Activated CD4-positive, alpha-beta T cell treated with anti-CD3 and anti-CD28 coated beads for 1 hour (primary cell): ENCODE results near the gene NANOS3.

Experiments used
- DNase-seq: peaks from one replicate; pipeline ENCODE4 v3.0.0-alpha.2; 2020

The NANOS3 gene

DNA sequence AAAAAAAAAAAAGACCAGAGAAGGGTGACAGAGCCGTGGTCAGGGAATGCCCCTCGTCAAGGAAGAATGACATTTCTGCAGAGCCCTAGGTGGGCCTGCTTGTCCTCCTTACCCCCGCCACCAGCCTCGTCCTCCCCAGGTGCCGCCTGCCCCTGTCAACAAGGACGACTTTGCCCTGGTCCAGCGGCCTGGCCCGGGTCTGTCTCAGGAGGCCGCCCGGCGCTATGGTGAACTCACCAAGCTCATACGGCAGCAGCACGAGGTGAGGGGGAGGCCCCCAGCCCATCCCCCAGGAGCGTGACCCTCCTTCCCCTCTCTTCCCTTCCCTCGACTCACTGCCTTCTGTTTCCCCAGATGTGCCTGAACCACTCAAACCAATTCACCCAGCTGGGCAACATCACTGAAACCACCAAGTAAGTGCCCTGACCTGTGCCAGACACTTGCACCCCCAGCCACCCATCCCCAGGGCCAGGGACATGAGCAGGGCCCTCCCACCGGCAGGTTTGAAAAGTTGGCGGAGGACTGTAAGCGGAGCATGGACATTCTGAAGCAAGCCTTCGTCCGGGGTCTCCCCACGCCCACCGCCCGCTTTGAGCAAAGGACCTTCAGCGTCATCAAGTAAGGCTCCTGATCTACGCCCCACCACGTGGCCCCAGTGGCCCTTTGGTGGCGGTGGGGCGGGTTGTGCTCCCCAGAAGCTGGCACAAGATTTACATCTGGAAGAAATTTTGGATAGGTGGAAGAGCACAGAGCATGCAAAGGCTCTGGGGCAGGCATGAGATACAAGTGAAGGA is 46.5 kb downstream of the NANOS3 start:
- no peak for DNase-seq

DNA sequence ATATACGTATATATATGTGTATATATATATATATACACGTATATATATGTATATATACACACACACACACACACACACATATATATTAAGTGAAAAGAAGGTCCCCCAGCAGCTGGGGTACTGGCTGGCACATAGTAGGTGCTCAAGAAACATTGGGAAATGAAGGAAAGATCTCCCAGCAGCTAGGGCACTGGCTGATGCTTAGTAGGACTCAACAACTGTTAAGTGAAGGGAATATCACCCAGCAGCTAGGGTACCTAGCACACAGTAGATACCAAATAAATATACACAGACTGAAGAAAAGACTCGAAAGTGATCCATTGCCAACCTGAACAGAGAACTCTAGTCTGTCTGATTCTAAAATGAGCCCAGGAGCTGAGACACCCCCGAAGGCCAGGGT is 49.1 kb downstream of the NANOS3 start:
- no peak for DNase-seq

DNA sequence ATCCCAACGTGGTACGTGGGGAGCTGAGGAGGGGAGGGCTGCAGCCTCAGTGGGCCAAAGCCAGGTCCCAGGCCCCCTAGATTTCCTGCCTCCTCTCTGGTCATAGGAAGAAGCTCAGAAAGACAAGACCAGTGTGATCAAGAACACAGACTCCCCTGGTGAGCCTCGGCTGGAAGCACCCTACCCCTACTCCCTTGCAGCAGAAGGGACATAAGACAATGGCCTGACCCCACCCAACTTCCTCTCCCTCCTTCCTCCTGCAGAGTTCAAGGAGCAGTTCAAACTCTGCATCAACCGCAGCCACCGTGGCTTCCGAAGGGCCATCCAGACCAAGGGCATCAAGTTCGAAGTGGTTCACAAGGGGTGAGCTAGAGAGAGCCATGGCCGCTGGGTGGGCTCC is 49.8 kb downstream of the NANOS3 start:
- no peak for DNase-seq

DNA sequence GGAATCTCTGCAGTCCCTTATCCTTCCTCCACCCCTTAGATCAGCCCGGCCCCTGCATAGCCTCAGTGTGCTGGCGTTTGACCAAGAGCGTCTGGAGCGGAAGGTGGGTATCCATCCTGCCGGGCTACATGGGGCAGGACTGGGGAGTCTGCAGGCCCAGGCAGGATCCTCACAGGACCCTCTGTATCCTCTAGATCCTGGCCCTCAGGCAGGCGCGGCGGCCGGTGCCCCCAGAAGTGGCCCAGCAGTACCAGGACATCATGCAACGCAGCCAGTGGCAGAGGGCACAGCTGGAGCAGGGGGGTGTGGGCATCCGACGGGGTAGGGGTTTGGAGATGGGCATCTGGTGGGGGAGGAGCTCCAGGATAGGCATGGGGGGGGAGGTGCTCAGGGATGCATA is 52.4 kb downstream of the NANOS3 start:
- no peak for DNase-seq

DNA sequence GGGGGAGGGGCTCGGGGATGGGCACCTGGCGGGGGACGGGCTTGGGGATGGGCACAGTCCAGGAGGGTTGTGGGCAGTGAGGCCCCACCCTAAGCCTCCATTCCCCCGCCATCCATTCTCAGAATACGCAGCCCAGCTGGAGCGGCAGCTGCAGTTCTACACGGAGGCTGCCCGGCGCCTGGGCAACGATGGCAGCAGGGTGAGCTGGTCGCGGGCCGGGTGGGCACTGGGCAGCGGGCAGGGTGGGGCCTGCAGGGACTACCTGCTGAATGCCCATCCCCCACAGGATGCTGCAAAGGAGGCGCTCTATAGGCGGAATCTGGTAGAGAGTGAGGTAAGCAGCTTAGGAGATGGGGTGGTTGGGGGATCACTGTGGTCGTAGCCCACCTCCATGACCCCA is 53.0 kb downstream of the NANOS3 start:
- DNase-seq, result no peak
